HEK293 (cell line): ENCODE measurements around the gene ITPRIPL2.

Source experiments
- EGR2 ChIP-seq: fragments of 450-650 bp; formaldehyde crosslinking; IDR thresholded peaks from 2 replicates; pipeline ENCODE4 v1.5.1; 2016; ENCODE audit warnings: low read depth, missing biosample characterization, missing genetic modification characterization
- GLI4 ChIP-seq: fragments of 450-650 bp; formaldehyde crosslinking; IDR thresholded peaks from 2 replicates; pipeline ENCODE4 v1.5.1; 2016; ENCODE audit warnings: missing biosample characterization, missing genetic modification characterization
- GLIS1 ChIP-seq: fragments of 450-650 bp; formaldehyde crosslinking; IDR thresholded peaks from 2 replicates; pipeline ENCODE4 v1.5.1; 2016; ENCODE audit warnings: missing biosample characterization, missing genetic modification characterization
- KLF1 ChIP-seq: fragments of 450-650 bp; formaldehyde crosslinking; IDR thresholded peaks from 2 replicates; pipeline ENCODE4 v1.5.1; 2016; ENCODE audit warnings: missing biosample characterization, missing genetic modification characterization
- KLF16 ChIP-seq: fragments of 450-650 bp; formaldehyde crosslinking; IDR thresholded peaks from 2 replicates; pipeline ENCODE4 v1.5.1; 2017; ENCODE audit warnings: missing biosample characterization, missing genetic modification characterization
- MEIS1 ChIP-seq: sonication (generic); formaldehyde crosslinking; IDR thresholded peaks from 2 replicates; pipeline ENCODE4 v1.8.1; 2022; ENCODE audit warnings: missing genetic modification reagents, mild to moderate bottlenecking, borderline replicate concordance
- SP3 ChIP-seq: fragments of 450-650 bp; formaldehyde crosslinking; IDR thresholded peaks from 2 replicates; pipeline ENCODE4 v1.5.1; 2016; ENCODE audit warnings: missing biosample characterization, missing genetic modification characterization
- TRIM28 ChIP-seq: IDR thresholded peaks from 2 replicates; pipeline ENCODE4 v1.6.1; 2011; ENCODE audit warnings: low read length, control low read depth, borderline replicate concordance
- WT1 ChIP-seq: fragments of 450-650 bp; formaldehyde crosslinking; IDR thresholded peaks from 2 replicates; pipeline ENCODE4 v1.5.1; 2016; ENCODE audit warnings: missing biosample characterization, missing genetic modification characterization
- ZBTB20 ChIP-seq: fragments of 450-650 bp; formaldehyde crosslinking; IDR thresholded peaks from 2 replicates; pipeline ENCODE4 v1.5.1; 2016; ENCODE audit warnings: missing biosample characterization, missing genetic modification characterization
- ZEB2 ChIP-seq: fragments of 450-650 bp; formaldehyde crosslinking; IDR thresholded peaks from 2 replicates; pipeline ENCODE4 v1.5.1; 2016; ENCODE audit warnings: missing biosample characterization, missing genetic modification characterization
- ZNF146 ChIP-seq: fragments of 450-650 bp; formaldehyde crosslinking; IDR thresholded peaks from 2 replicates; pipeline ENCODE4 v1.5.1; 2016; ENCODE audit warnings: missing biosample characterization, missing genetic modification characterization
- ZNF184 ChIP-seq: fragments of 450-650 bp; IDR thresholded peaks from 2 replicates; pipeline ENCODE4 v1.5.1; 2018; ENCODE audit warnings: missing biosample characterization, mild to moderate bottlenecking, missing genetic modification characterization
- ZNF266 ChIP-seq: fragments of 450-650 bp; formaldehyde crosslinking; IDR thresholded peaks from 2 replicates; pipeline ENCODE4 v1.5.1; 2016; ENCODE audit warnings: missing biosample characterization, missing genetic modification characterization, low read depth
- ZNF501 ChIP-seq: fragments of 450-650 bp; formaldehyde crosslinking; IDR thresholded peaks from 2 replicates; pipeline ENCODE4 v1.5.1; 2016; ENCODE audit warnings: missing biosample characterization, missing genetic modification characterization
- ZNF514 ChIP-seq: fragments of 450-650 bp; formaldehyde crosslinking; IDR thresholded peaks from 2 replicates; pipeline ENCODE4 v1.5.1; 2016; ENCODE audit warnings: missing biosample characterization, missing genetic modification characterization
- ZNF571 ChIP-seq: fragments of 450-650 bp; formaldehyde crosslinking; IDR thresholded peaks from 2 replicates; pipeline ENCODE4 v1.5.0; 2017; ENCODE audit warnings: missing biosample characterization, missing genetic modification characterization
- ZNF610 ChIP-seq: fragments of 450-650 bp; formaldehyde crosslinking; IDR thresholded peaks from 2 replicates; pipeline ENCODE4 v1.5.1; 2016; ENCODE audit warnings: missing biosample characterization, missing genetic modification characterization, borderline replicate concordance
- ZNF677 ChIP-seq: fragments of 450-650 bp; IDR thresholded peaks from 2 replicates; pipeline ENCODE4 v1.5.0; 2018; ENCODE audit warnings: missing biosample characterization, mild to moderate bottlenecking, missing genetic modification characterization, moderate library complexity
- ZNF777 ChIP-seq: fragments of 450-650 bp; formaldehyde crosslinking; IDR thresholded peaks from 2 replicates; pipeline ENCODE4 v1.5.1; 2017; ENCODE audit warnings: missing biosample characterization, missing genetic modification characterization, borderline replicate concordance
- ZNF785 ChIP-seq: fragments of 450-650 bp; formaldehyde crosslinking; IDR thresholded peaks from 2 replicates; pipeline ENCODE4 v1.5.1; 2016; ENCODE audit warnings: missing biosample characterization, missing genetic modification characterization
- ZSCAN23 ChIP-seq: fragments of 450-650 bp; formaldehyde crosslinking; IDR thresholded peaks from 2 replicates; pipeline ENCODE4 v1.5.1; 2016; ENCODE audit warnings: missing biosample characterization, missing genetic modification characterization
- ZXDB ChIP-seq: fragments of 450-650 bp; formaldehyde crosslinking; IDR thresholded peaks from 2 replicates; pipeline ENCODE4 v1.5.1; 2016; ENCODE audit warnings: missing biosample characterization, missing genetic modification characterization
- TF ChIP-seq, protein P1 (sequence below): fragments of 450-650 bp; formaldehyde crosslinking; conservative IDR thresholded peaks from 2 replicates; pipeline ENCODE4 v1.5.1; 2016; ENCODE audit warnings: low read depth, missing biosample characterization, missing genetic modification characterization
- TF ChIP-seq, protein P2 (sequence below): fragments of 450-650 bp; formaldehyde crosslinking; IDR thresholded peaks from 2 replicates; pipeline ENCODE4 v1.5.1; 2017; ENCODE audit warnings: missing biosample characterization, missing genetic modification characterization
- TF ChIP-seq, protein P3 (sequence below): fragments of 450-650 bp; formaldehyde crosslinking; IDR thresholded peaks from 2 replicates; pipeline ENCODE4 v1.5.1; 2017; ENCODE audit warnings: missing biosample characterization, missing genetic modification characterization
- TF ChIP-seq, protein P4 (sequence below): fragments of 450-650 bp; formaldehyde crosslinking; optimal IDR thresholded peaks from 2 replicates; pipeline ENCODE3; 2016; ENCODE audit warnings: missing biosample characterization, mild to moderate bottlenecking, missing genetic modification characterization
- TF ChIP-seq, protein P5 (sequence below): fragments of 450-650 bp; formaldehyde crosslinking; IDR thresholded peaks from 2 replicates; pipeline ENCODE4 v1.5.1; 2016; ENCODE audit warnings: missing biosample characterization, missing genetic modification characterization, low read depth
- TF ChIP-seq, protein P6 (sequence below): fragments of 450-650 bp; formaldehyde crosslinking; IDR thresholded peaks from 2 replicates; pipeline ENCODE4 v1.5.1; 2016; ENCODE audit warnings: missing biosample characterization, missing genetic modification characterization, borderline replicate concordance

Gene ITPRIPL2

DNA sequence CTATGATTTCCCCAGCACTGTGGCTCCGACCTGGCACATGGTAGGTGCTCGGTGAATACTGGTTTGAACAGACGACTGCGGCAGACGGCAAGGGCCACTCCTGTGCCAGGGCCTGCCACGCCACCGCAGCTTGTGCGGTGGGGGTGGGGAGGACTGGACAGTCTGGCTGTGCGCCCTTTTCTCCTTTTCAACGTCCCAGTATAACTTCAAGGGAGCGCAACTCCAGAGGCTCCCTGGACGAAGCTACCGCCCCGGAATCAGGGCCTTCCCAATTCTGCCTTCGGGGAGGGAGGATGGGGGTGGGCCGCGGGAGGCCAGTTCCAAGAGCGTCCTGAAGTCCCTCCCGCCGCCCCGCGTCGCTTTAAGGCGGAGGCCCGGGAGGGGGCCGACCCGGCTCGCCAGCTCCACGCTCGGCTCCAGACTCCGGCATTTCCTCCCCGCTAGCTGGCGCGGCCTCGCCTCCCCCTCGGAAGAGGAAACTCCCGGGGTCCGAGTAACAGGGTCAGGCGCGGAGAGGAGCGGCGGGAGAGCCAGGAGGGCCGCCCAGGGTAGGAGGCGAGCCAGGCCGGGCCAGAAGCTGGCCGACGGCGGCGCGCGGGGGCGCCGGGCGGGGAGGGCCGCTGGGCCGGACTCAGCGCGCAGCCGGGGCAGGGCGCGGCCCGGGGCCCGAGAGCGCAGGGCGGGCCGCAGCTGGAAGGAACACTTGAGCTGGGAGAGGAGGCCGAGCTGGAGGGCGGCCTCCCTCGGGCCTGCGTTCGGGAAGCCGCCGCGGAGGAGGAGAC is at the start of gene ITPRIPL2 (continued):
- TF ChIP-seq ZNF184 (tag by site-specific recombination) (no peak), GLIS1 (tag by site-specific recombination) (peak; percentile 88), GLI4 (tag by site-specific recombination) (no peak), ZNF677 (tag by site-specific recombination) (peak; percentile 39; the same call in 1 of the 2 replicates), SP3 (tag by site-specific recombination) (peak; percentile 83), ZNF785 (tag by site-specific recombination) (no peak), ZNF146 (tag by site-specific recombination) (no peak), ZNF610 (0 out of 2 replicates have a peak, but pooled peaks have one; percentile 42), TRIM28 (no peak), MEIS1 (CRISPR knock-in tag) (no peak), KLF16 (tag by site-specific recombination) (peak; percentile 82; the same call in 1 of the 2 replicates), KLF1 (tag by site-specific recombination) (peak; percentile 58), ZNF501 (0 out of 2 replicates have a peak, but pooled peaks have one; percentile 26), EGR2 (tag by site-specific recombination) (no peak), ZEB2 (peak; percentile 67), ZBTB20 (tag by site-specific recombination) (peak; percentile 92), ZNF777 (0 out of 2 replicates have a peak, but pooled peaks have one; percentile 38), ZNF571 (tag by site-specific recombination) (no peak), ZSCAN23 (tag by site-specific recombination) (no peak), WT1 (tag by site-specific recombination) (peak; percentile 57), ZXDB (tag by site-specific recombination) (peak; percentile 64), ZNF514 (tag by site-specific recombination) (no peak), ZNF266 (no peak)
- TF ChIP-seq, protein P1, sequence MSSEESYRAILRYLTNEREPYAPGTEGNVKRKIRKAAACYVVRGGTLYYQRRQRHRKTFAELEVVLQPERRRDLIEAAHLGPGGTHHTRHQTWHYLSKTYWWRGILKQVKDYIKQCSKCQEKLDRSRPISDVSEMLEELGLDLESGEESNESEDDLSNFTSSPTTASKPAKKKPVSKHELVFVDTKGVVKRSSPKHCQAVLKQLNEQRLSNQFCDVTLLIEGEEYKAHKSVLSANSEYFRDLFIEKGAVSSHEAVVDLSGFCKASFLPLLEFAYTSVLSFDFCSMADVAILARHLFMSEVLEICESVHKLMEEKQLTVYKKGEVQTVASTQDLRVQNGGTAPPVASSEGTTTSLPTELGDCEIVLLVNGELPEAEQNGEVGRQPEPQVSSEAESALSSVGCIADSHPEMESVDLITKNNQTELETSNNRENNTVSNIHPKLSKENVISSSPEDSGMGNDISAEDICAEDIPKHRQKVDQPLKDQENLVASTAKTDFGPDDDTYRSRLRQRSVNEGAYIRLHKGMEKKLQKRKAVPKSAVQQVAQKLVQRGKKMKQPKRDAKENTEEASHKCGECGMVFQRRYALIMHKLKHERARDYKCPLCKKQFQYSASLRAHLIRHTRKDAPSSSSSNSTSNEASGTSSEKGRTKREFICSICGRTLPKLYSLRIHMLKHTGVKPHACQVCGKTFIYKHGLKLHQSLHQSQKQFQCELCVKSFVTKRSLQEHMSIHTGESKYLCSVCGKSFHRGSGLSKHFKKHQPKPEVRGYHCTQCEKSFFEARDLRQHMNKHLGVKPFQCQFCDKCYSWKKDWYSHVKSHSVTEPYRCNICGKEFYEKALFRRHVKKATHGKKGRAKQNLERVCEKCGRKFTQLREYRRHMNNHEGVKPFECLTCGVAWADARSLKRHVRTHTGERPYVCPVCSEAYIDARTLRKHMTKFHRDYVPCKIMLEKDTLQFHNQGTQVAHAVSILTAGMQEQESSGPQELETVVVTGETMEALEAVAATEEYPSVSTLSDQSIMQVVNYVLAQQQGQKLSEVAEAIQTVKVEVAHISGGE (tag by site-specific recombination) = 0 out of 2 replicates have a peak, but pooled peaks have one; percentile 20
- TF ChIP-seq, protein P2, sequence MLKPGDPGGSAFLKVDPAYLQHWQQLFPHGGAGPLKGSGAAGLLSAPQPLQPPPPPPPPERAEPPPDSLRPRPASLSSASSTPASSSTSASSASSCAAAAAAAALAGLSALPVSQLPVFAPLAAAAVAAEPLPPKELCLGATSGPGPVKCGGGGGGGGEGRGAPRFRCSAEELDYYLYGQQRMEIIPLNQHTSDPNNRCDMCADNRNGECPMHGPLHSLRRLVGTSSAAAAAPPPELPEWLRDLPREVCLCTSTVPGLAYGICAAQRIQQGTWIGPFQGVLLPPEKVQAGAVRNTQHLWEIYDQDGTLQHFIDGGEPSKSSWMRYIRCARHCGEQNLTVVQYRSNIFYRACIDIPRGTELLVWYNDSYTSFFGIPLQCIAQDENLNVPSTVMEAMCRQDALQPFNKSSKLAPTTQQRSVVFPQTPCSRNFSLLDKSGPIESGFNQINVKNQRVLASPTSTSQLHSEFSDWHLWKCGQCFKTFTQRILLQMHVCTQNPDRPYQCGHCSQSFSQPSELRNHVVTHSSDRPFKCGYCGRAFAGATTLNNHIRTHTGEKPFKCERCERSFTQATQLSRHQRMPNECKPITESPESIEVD (tag by site-specific recombination) = no peak
- TF ChIP-seq, protein P3, sequence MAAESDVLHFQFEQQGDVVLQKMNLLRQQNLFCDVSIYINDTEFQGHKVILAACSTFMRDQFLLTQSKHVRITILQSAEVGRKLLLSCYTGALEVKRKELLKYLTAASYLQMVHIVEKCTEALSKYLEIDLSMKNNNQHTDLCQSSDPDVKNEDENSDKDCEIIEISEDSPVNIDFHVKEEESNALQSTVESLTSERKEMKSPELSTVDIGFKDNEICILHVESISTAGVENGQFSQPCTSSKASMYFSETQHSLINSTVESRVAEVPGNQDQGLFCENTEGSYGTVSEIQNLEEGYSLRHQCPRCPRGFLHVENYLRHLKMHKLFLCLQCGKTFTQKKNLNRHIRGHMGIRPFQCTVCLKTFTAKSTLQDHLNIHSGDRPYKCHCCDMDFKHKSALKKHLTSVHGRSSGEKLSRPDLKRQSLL = 0 out of 2 replicates have a peak, but pooled peaks have one; percentile 33
- TF ChIP-seq, protein P4, sequence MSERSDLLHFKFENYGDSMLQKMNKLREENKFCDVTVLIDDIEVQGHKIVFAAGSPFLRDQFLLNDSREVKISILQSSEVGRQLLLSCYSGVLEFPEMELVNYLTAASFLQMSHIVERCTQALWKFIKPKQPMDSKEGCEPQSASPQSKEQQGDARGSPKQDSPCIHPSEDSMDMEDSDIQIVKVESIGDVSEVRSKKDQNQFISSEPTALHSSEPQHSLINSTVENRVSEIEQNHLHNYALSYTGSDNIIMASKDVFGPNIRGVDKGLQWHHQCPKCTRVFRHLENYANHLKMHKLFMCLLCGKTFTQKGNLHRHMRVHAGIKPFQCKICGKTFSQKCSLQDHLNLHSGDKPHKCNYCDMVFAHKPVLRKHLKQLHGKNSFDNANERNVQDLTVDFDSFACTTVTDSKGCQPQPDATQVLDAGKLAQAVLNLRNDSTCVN (tag by site-specific recombination) = peak; percentile 84
- TF ChIP-seq, protein P5, sequence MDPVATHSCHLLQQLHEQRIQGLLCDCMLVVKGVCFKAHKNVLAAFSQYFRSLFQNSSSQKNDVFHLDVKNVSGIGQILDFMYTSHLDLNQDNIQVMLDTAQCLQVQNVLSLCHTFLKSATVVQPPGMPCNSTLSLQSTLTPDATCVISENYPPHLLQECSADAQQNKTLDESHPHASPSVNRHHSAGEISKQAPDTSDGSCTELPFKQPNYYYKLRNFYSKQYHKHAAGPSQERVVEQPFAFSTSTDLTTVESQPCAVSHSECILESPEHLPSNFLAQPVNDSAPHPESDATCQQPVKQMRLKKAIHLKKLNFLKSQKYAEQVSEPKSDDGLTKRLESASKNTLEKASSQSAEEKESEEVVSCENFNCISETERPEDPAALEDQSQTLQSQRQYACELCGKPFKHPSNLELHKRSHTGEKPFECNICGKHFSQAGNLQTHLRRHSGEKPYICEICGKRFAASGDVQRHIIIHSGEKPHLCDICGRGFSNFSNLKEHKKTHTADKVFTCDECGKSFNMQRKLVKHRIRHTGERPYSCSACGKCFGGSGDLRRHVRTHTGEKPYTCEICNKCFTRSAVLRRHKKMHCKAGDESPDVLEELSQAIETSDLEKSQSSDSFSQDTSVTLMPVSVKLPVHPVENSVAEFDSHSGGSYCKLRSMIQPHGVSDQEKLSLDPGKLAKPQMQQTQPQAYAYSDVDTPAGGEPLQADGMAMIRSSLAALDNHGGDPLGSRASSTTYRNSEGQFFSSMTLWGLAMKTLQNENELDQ (tag by site-specific recombination) = no peak
- TF ChIP-seq, protein P6, sequence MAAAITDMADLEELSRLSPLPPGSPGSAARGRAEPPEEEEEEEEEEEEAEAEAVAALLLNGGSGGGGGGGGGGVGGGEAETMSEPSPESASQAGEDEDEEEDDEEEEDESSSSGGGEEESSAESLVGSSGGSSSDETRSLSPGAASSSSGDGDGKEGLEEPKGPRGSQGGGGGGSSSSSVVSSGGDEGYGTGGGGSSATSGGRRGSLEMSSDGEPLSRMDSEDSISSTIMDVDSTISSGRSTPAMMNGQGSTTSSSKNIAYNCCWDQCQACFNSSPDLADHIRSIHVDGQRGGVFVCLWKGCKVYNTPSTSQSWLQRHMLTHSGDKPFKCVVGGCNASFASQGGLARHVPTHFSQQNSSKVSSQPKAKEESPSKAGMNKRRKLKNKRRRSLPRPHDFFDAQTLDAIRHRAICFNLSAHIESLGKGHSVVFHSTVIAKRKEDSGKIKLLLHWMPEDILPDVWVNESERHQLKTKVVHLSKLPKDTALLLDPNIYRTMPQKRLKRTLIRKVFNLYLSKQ = no peak
